ENCODE measurements around the gene ZNF280D. TPM values are rescaled to one million over a fixed set of nuclear protein-coding genes. Genes with fewer than 3 reads are reported as not detected.

The ZNF280D gene
- polyA plus RNA-seq, 6 donors from 2014 or later: 14.5 to 19.6 (median 18.0) TPM

DNA sequence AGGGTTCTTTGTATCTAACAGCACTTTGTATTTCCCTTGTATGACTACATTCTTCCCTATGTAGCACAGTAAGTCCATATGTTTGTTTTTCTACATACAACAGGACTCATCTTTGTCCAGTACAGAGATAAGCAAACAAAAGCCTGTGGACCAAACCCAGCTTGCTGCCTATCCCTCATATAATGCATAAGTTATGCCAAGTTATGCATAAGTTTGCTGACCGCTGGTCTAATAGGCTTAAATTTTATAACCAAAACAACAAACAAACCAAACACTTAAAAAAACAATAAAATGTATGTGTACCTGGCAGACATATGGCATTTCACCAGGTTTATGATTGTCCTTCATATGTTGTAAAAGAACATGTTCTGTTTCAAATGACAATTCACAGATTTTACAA, 56.0 kb downstream of the ZNF280D start:
- Mint-ChIP-seq H3K4me3 (no peak overlapping the region), H3K4me1 (peaks cover 0 to 8% (median 0%) of the 10 kb centered on the region in 3 donors), H3K36me3 (peaks cover 28 to 30% of the 10 kb centered on the region in 2 donors), H3K27ac (no peak overlapping the region), H3K9me3 (no peaks in the 10 kb centered on the region), H3K27me3 (no peaks in the 10 kb centered on the region)
- DNase-seq (no peak), ATAC-seq (ENCODE audit: low read depth in 2 of 2) (no peak)

DNA sequence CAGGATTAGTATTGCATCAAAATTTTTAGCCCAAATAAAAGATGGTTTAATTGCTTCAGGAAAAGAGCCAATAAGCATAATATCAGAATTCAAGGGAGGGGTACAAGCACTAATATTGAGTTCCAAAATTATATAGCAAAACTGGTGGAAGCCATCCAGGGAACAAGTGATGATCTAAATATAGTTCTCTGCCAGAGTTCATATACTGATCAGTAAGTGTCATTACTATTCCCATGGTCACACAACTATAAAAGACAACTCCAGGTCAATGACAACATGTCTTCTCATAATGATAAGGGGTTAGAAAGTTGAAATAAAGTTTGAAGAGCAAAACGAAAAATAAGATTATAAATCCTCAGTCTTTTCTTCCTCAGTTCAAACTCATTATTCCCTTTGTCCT, 57.4 kb downstream of the ZNF280D start:
- Mint-ChIP-seq H3K4me3 (no peak overlapping the region), H3K4me1 (peaks cover 0 to 8% (median 0%) of the 10 kb centered on the region in 3 donors), H3K27ac (no peak overlapping the region), H3K9me3 (no peaks in the 10 kb centered on the region), H3K27me3 (no peaks in the 10 kb centered on the region), H3K36me3 (peaks cover 28 to 30% of the 10 kb centered on the region in 2 donors)
- no peak for ATAC-seq (ENCODE audit: low read depth in 2 of 2)
- DNase-seq: no peak

DNA sequence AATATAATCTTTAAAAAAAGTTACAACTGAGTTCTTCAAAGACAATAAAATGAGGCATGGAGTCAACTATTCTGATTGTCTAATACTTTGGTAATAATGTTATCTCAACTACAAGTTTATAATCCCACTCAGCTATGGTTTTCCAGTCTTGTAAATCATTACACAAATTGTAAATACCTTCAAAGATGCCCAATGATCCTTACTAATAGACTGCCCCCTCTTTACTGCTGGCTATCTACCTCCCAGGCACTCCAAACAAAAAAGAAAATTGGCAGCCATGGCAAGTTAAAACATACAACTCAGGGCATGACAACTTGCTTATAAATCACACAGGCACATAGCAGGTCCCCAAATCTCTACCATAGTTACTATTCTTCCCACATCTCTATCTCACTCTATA, 58.5 kb downstream of the ZNF280D start:
- Mint-ChIP-seq H3K4me3 (no peak overlapping the region), H3K9me3 (no peaks in the 10 kb centered on the region), H3K36me3 (peaks cover 24 to 30% of the 10 kb centered on the region in 2 donors), H3K27me3 (no peaks in the 10 kb centered on the region), H3K27ac (peak overlapping the region in 1 of 6 donors; percentile 66), H3K4me1 (peaks cover 0 to 8% (median 0%) of the 10 kb centered on the region in 3 donors)
- DNase-seq: no peak
- ATAC-seq (ENCODE audit: low read depth in 2 of 2): no peak

DNA sequence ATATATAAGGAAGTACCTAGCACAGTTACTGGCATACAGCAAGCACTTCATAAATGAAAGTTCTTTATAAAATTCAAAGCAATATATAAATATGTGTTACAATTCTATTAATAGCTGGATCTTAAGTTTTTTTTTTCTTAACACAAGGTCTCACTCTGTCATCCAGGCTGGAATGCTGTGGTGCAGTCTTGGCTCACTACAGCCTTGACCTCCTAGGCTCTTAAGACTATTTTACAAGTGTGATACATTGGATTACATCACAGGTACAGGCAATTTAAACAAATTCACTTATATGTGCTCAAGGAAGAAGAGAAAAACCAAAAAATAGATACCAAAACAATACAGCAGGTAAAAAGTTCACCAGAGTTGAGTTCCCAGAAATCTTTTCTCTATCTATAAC, 60.6 kb downstream of the ZNF280D start:
- H3K4me3 Mint-ChIP-seq: no peak overlapping the region
- H3K9me3 Mint-ChIP-seq: no peaks in the 10 kb centered on the region
- no peaks in the 10 kb centered on the region for H3K27me3 Mint-ChIP-seq
- peak overlapping the region in 1 of 6 donors; percentile 21 for H3K27ac Mint-ChIP-seq
- H3K4me1 Mint-ChIP-seq: peaks cover 0 to 8% (median 0%) of the 10 kb centered on the region in 3 donors
- peaks cover 26 to 30% of the 10 kb centered on the region in 2 donors for H3K36me3 Mint-ChIP-seq
- DNase-seq (no peak), ATAC-seq (ENCODE audit: low read depth in 2 of 2) (no peak)

DNA sequence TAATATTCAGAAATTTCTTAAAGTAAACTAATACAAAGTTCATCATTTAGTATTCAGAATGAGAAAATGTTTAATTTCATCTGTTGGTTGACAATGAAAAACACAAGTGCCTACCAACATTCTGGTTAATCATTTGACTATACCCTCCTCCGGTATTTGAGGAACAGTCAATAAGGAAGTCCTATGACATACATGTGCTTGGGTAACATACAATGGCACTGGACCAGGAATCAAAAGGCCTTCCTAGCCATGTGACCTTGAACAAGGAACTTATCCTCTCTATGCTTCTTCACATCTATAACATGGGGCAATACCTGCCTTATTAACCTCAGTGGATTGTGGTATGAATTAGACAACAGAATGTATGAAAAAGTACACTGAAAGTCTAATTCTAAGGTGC, 65.8 kb downstream of the ZNF280D start:
- Mint-ChIP-seq H3K27me3 (no peaks in the 10 kb centered on the region), H3K27ac (no peak overlapping the region), H3K36me3 (peaks cover 27 to 31% of the 10 kb centered on the region in 2 donors), H3K4me1 (peaks cover 0 to 1% (median 0%) of the 10 kb centered on the region in 3 donors), H3K4me3 (no peak overlapping the region), H3K9me3 (no peaks in the 10 kb centered on the region)
- ATAC-seq (ENCODE audit: low read depth in 2 of 2): no peak
- no peak for DNase-seq

DNA sequence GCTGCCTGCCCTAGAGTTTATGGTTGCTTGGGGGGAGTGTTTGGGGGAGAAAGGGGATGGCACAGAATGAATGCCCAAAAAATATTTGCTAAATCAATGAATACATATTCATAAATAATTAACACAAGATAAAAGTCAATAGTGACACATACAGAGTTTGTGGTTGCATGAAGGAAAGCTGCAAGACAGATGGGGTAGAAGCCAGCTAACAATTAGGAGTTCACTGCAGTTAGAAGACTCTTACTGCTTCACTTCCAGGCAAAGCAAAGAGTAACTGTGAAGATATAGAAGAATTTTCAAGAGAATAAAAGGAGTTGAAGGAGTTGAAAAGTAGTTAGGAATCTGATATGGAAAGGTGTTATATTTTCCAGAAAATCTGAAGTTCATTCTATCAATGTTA, 72.4 kb downstream of the ZNF280D start:
- peaks cover 46 to 49% of the 10 kb centered on the region in 2 donors for H3K36me3 Mint-ChIP-seq
- H3K4me3 Mint-ChIP-seq: peak overlapping the region in 1 of 8 donors; percentile 49
- H3K4me1 Mint-ChIP-seq: peaks cover 0 to 1% (median 0%) of the 10 kb centered on the region in 3 donors
- H3K9me3 Mint-ChIP-seq: no peaks in the 10 kb centered on the region
- no peak for ATAC-seq (ENCODE audit: low read depth in 2 of 2)
- H3K27me3 Mint-ChIP-seq: no peaks in the 10 kb centered on the region
- peak overlapping the region in 1 of 6 donors; percentile 12 for H3K27ac Mint-ChIP-seq
- DNase-seq: no peak

DNA sequence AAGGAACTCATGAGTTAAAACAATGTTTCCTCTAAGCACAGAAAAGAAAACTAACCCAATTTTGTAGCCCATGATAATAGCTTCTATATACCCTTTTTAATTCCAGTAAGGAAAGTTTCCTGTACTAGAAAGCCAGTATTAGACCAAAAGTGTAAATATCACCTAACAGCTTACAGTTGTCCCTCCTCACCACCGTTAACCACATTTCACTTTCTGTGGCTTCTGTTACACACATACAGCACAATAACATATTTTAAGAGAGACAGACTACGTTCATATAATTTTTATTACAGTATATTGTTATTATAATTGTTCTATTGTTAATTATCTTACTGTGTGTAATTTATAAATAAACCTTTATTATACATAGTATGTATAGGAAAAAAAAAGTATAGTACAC, 74.1 kb downstream of the ZNF280D start:
- no peak for DNase-seq
- Mint-ChIP-seq H3K27me3 (no peaks in the 10 kb centered on the region), H3K27ac (no peak overlapping the region), H3K4me3 (no peak overlapping the region), H3K9me3 (no peaks in the 10 kb centered on the region), H3K36me3 (peaks cover 34 to 36% of the 10 kb centered on the region in 2 donors), H3K4me1 (peaks cover 0 to 1% (median 0%) of the 10 kb centered on the region in 3 donors)
- no peak for ATAC-seq (ENCODE audit: low read depth in 2 of 2)

DNA sequence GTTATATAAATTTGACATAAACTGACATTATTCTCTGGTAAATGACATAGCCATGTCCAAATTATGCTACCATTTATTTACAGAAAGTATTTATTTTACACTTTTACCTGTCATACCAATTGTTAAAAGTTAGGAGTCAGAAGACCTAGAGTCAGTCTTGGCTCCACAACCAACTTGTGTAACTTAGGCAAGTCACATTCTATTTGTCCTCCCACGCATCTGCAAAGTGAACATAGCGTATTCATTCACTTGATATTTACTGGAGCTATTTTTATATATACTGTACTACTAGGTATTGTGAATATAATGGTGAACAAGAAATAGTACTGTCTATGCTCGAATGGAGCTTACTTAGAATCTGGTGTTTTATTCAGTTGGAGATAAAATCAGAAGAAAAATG, 78.7 kb downstream of the ZNF280D start:
- Mint-ChIP-seq H3K36me3 (peaks cover 25 to 36% of the 10 kb centered on the region in 2 donors), H3K4me3 (no peak overlapping the region), H3K4me1 (no peaks in the 10 kb centered on the region), H3K9me3 (no peaks in the 10 kb centered on the region), H3K27me3 (no peaks in the 10 kb centered on the region), H3K27ac (no peak overlapping the region)
- DNase-seq: no peak
- no peak for ATAC-seq (ENCODE audit: low read depth in 2 of 2)

DNA sequence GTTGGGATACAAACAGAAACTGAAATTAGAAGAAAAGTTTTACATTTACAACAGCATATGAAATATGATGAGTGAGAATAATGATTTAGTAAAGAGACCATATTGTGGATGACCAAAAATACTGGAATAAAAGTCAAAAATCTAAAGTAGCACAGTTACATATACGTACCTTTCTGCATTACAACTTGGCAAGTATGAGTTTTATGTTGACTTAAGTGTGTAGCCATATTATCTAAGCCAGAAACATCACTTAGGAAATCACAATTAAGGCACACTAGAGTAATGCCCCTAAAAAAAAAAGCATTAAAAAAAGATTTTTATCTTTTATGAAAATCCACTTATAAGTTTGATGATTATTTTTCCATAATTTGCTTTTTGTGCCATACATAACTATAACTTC, 79.1 kb downstream of the ZNF280D start:
- ATAC-seq (ENCODE audit: low read depth in 2 of 2): no peak
- Mint-ChIP-seq H3K4me3 (no peak overlapping the region), H3K27me3 (no peaks in the 10 kb centered on the region), H3K36me3 (peaks cover 25 to 36% of the 10 kb centered on the region in 2 donors), H3K27ac (no peak overlapping the region), H3K9me3 (no peaks in the 10 kb centered on the region), H3K4me1 (no peaks in the 10 kb centered on the region)
- no peak for DNase-seq

DNA sequence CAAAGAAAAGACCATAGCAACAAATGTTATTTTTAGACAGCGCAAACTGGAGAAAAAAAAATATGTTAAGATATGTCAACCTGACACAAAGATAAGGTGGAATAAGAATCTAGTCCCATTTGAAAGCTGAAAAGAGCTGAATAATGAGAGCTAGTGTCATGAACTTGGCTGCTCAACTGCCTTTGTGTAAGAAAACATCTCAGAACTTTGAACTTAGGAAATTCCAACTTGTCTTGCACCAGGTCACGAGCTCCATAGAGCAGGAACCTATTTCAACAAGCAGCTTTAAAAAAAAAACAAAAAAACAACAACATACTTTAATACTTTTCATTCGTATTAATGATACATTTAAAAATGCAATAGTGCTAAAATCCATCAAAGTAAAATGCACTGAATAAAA, 79.5 kb downstream of the ZNF280D start:
- no peak overlapping the region for H3K4me3 Mint-ChIP-seq
- H3K27me3 Mint-ChIP-seq: no peaks in the 10 kb centered on the region
- no peak for DNase-seq
- H3K36me3 Mint-ChIP-seq: peaks cover 25 to 36% of the 10 kb centered on the region in 2 donors
- no peaks in the 10 kb centered on the region for H3K4me1 Mint-ChIP-seq
- no peaks in the 10 kb centered on the region for H3K9me3 Mint-ChIP-seq
- H3K27ac Mint-ChIP-seq: peak overlapping the region in 1 of 6 donors; percentile 84
- ATAC-seq (ENCODE audit: low read depth in 2 of 2): no peak

DNA sequence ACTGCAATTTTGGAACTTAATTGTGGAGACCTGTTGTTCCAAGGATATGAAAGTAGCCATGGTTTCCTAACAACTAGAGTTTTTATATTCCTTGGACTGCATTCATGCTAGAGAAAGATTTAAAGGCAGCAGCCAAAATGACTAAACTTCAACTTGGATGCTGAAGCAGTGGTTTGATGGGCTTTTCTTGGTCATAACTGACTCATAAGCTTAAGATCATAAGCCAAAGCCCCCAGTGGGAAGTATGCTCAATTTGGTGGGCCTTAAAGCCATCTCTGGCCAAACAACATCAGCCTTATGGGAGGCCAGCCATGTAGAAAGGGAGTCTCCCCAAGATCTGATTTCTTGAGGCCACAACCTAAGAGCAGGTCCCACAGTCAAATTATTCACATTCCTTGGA, 80.2 kb downstream of the ZNF280D start:
- peaks cover 22 to 41% of the 10 kb centered on the region in 2 donors for H3K36me3 Mint-ChIP-seq
- H3K4me1 Mint-ChIP-seq: no peaks in the 10 kb centered on the region
- no peak for DNase-seq
- no peaks in the 10 kb centered on the region for H3K9me3 Mint-ChIP-seq
- no peak for ATAC-seq (ENCODE audit: low read depth in 2 of 2)
- H3K27me3 Mint-ChIP-seq: no peaks in the 10 kb centered on the region
- H3K4me3 Mint-ChIP-seq: no peak overlapping the region
- H3K27ac Mint-ChIP-seq: peak overlapping the region in 1 of 6 donors; percentile 51

DNA sequence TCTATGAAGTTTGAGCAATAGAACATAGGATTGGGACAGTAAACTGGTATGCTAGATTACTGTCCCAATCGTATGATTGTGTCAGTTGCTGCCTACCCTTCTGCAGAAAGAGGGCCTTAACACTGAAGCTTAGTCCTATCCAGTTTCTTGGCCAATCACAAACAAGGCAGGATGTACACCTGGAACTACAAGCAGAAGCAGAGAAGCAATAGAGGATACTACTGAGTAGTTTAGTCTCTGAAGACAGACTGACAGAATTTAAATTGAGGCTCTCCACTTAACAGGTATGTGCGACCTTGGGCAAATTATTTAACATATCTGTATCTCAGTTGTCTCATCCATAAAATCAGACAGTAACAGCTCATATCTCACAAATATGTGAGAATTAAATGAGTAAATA, 85.0 kb downstream of the ZNF280D start:
- peaks cover 2 to 31% of the 10 kb centered on the region in 2 donors for H3K36me3 Mint-ChIP-seq
- H3K4me3 Mint-ChIP-seq: no peak overlapping the region
- no peaks in the 10 kb centered on the region for H3K27me3 Mint-ChIP-seq
- DNase-seq (no peak), ATAC-seq (ENCODE audit: low read depth in 2 of 2) (no peak)
- peak overlapping the region in 1 of 6 donors; percentile 12 for H3K27ac Mint-ChIP-seq
- no peaks in the 10 kb centered on the region for H3K9me3 Mint-ChIP-seq
- H3K4me1 Mint-ChIP-seq: no peaks in the 10 kb centered on the region

DNA sequence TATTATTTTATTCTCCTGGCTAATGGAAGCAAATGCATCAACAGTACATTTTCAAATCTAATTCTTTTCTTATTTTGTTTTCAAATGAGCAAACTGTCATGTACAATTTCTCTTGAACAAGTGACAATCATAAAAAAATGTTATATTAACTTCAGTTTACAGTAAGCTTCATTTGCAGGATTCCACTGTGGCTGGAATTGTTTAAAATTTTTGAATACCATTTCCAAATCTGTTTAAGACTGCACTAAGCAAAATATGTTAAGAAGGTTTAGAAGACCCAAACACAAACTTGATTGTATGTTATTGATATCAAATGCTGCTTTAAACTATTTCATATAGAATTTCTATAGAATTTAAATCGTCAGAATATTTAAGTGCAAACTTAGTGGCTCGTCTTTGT, 92.8 kb downstream of the ZNF280D start:
- Mint-ChIP-seq H3K9me3 (no peaks in the 10 kb centered on the region), H3K4me3 (no peak overlapping the region), H3K36me3 (peaks cover 0 to 11% of the 10 kb centered on the region in 2 donors), H3K27ac (no peak overlapping the region), H3K27me3 (no peaks in the 10 kb centered on the region), H3K4me1 (no peaks in the 10 kb centered on the region)
- DNase-seq (no peak), ATAC-seq (ENCODE audit: low read depth in 2 of 2) (no peak)

DNA sequence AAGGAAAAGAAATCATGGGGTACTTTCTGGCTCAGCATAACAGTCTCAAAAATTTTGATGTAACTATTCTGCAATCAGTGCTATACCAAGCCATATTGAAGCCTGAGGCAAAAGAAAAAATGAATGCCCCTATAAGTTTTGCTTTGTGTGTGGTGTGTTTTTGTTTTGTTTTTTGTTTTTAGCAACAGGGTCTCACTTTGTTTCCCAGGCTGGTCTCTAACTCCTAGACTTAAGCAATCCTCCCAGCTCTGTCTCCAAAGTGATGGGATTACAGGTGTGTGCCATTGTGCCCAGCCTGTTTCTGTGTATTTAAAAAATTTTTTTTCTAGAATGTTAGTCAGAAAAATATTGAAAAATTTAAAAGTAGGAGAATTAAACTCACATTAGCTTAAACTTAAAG, 93.2 kb downstream of the ZNF280D start:
- no peak for DNase-seq
- Mint-ChIP-seq H3K27ac (peak overlapping the region in 1 of 6 donors; percentile 5), H3K36me3 (peaks cover 0 to 11% of the 10 kb centered on the region in 2 donors)

DNA sequence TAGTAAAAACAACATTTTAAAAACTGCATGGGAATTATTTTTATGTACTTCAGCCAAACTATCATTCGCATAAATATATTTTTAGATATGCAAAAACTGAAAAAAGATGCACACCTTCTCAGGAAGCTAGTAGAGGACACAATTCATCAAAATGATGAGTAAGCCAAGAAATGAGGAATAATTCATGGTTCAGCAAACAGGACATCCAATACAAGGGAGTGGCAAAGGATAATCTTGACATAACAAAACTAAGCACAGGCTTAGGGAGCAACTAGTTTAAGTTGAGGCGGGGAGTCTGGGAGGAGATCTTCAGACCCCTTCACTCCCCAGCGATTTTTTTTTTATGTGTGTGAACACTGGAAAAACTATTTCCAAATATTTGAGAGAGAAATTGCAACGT, 93.7 kb downstream of the ZNF280D start:
- DNase-seq: no peak
- H3K27me3 Mint-ChIP-seq: no peaks in the 10 kb centered on the region
- no peak for ATAC-seq (ENCODE audit: low read depth in 2 of 2)
- H3K4me1 Mint-ChIP-seq: no peaks in the 10 kb centered on the region
- H3K9me3 Mint-ChIP-seq: no peaks in the 10 kb centered on the region
- H3K27ac Mint-ChIP-seq: peak overlapping the region in 1 of 6 donors; percentile 57
- peaks cover 0 to 11% of the 10 kb centered on the region in 2 donors for H3K36me3 Mint-ChIP-seq
- no peak overlapping the region for H3K4me3 Mint-ChIP-seq

More for the DNA sequence above, 93.2 kb downstream of the ZNF280D start:
- H3K4me3 Mint-ChIP-seq: no peak overlapping the region
- no peak for ATAC-seq (ENCODE audit: low read depth in 2 of 2)
- H3K4me1 Mint-ChIP-seq: no peaks in the 10 kb centered on the region
- no peaks in the 10 kb centered on the region for H3K27me3 Mint-ChIP-seq
- no peaks in the 10 kb centered on the region for H3K9me3 Mint-ChIP-seq
